ENCODE data around the gene PPP6R3. TPM values are rescaled to one million over a fixed set of nuclear protein-coding genes. Genes with fewer than 3 reads are reported as not detected.

PPP6R3 gene
- total RNA-seq, 1 experiment from 2014 or later: 153 TPM

- Histone ChIP-seq H3K4me1 (ENCODE audit: insufficient read depth, low read length, poor library complexity, severe bottlenecking) (peaks cover 13% of the 10 kb centered on the region), H3K27ac (ENCODE audit: low read depth, low read length, poor library complexity, severe bottlenecking) (no peak overlapping the region), H3K36me3 (ENCODE audit: insufficient read depth, low read length, poor library complexity, severe bottlenecking) (no peaks in the 10 kb centered on the region), H3K27me3 (replicated peaks; ENCODE audit: insufficient read depth, low read depth, low read length, poor library complexity) (peaks cover 18% of the 10 kb centered on the region), H3K9me3 (ENCODE audit: low read depth, low read length, poor library complexity, severe bottlenecking) (no peaks in the 10 kb centered on the region), H3K4me3 (ENCODE audit: low read depth, low read length, poor library complexity, severe bottlenecking) (no peak overlapping the region)
- CTCF ChIA-PET: no interaction called here
- TF ChIP-seq CTCF (conservative IDR thresholded peaks at IDR 0.05; ENCODE audit: low read depth, low read length): no peak
- no peak for TF ChIP-seq EZH2 (IDR thresholded peaks at IDR 0.05; ENCODE audit: borderline replicate concordance, low read depth, low read length, poor library complexity, severe bottlenecking)
- no TSS peak for BruUV-seq (replicated peaks)
- no peak for DNase-seq (ENCODE audit: low spot score)
- POLR2A ChIA-PET (ENCODE audit: low non-redundant PET): no interaction called here
- intact Hi-C loops (cut with micrococcal nuclease; ENCODE audit: unreplicated experiment): no loop called here
Measured at GRCh38 chr11:68657021-68657780, 196.6 kb downstream of the PPP6R3 start.

DNA sequence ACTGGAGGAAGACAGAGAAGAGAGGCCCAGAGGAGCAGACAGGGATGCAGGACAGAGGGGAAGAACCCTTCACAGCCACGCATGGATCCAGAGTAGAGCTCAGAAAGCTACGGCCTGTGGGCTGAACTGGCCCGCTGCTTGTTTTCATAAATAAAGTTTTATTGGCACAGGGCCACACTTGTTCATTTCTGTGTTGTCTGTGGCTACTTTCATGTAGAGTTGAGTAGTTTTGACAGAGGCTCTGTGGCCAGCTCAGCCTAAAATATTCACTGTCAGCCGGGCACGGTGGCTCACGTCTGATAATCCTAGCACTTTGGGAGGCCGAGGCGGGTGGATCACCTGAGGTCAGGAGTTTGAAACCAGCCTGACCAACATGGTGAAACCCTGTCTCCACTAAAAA lies 197.5 kb downstream of the PPP6R3 start:
- intact Hi-C loops (cut with micrococcal nuclease; ENCODE audit: unreplicated experiment): no loop called here
- H3K4me3 ChIP-seq (ENCODE audit: low read depth, low read length, poor library complexity, severe bottlenecking): no peak overlapping the region
- no peak for TF ChIP-seq CTCF (conservative IDR thresholded peaks at IDR 0.05; ENCODE audit: low read depth, low read length)
- TF ChIP-seq EZH2 (IDR thresholded peaks at IDR 0.05; ENCODE audit: borderline replicate concordance, low read depth, low read length, poor library complexity, severe bottlenecking): no peak
- peaks cover 22% of the 10 kb centered on the region for H3K27me3 ChIP-seq (replicated peaks; ENCODE audit: insufficient read depth, low read depth, low read length, poor library complexity)
- CTCF ChIA-PET: no interaction called here
- no peaks in the 10 kb centered on the region for H3K36me3 ChIP-seq (ENCODE audit: insufficient read depth, low read length, poor library complexity, severe bottlenecking)
- H3K9me3 ChIP-seq (ENCODE audit: low read depth, low read length, poor library complexity, severe bottlenecking): no peaks in the 10 kb centered on the region
- no peak overlapping the region for H3K27ac ChIP-seq (ENCODE audit: low read depth, low read length, poor library complexity, severe bottlenecking)
- H3K4me1 ChIP-seq (ENCODE audit: insufficient read depth, low read length, poor library complexity, severe bottlenecking): peaks cover 13% of the 10 kb centered on the region
- no TSS peak for BruUV-seq (replicated peaks)
- no peak for DNase-seq (ENCODE audit: low spot score)
- POLR2A ChIA-PET (ENCODE audit: low non-redundant PET): no interaction called here

- no peak for TF ChIP-seq CTCF (conservative IDR thresholded peaks at IDR 0.05; ENCODE audit: low read depth, low read length)
- no peak for TF ChIP-seq EZH2 (IDR thresholded peaks at IDR 0.05; ENCODE audit: borderline replicate concordance, low read depth, low read length, poor library complexity, severe bottlenecking)
- peaks cover 13% of the 10 kb centered on the region for H3K4me1 ChIP-seq (ENCODE audit: insufficient read depth, low read length, poor library complexity, severe bottlenecking)
Measured at GRCh38 chr11:68658661-68659060, 198.1 kb downstream of the PPP6R3 start.

More at GRCh38 chr11:68658661-68659060, 198.1 kb downstream of the PPP6R3 start:
- no TSS peak for BruUV-seq (replicated peaks)
- Histone ChIP-seq H3K27ac (ENCODE audit: low read depth, low read length, poor library complexity, severe bottlenecking) (no peak overlapping the region), H3K27me3 (replicated peaks; ENCODE audit: insufficient read depth, low read depth, low read length, poor library complexity) (peaks cover 22% of the 10 kb centered on the region), H3K9me3 (ENCODE audit: low read depth, low read length, poor library complexity, severe bottlenecking) (no peaks in the 10 kb centered on the region), H3K4me3 (ENCODE audit: low read depth, low read length, poor library complexity, severe bottlenecking) (no peak overlapping the region), H3K36me3 (ENCODE audit: insufficient read depth, low read length, poor library complexity, severe bottlenecking) (no peaks in the 10 kb centered on the region)
- intact Hi-C loops (cut with micrococcal nuclease; ENCODE audit: unreplicated experiment): no loop called here
- ChIA-PET CTCF (no interaction called here), POLR2A (ENCODE audit: low non-redundant PET) (no interaction called here)
- no peak for DNase-seq (ENCODE audit: low spot score)
